ENCODE measurements around the gene COL23A1. TPM values are rescaled to one million over a fixed set of nuclear protein-coding genes. Genes with fewer than 3 reads are reported as not detected.
"Not testable (repeated sequence)": the region's sequence is repeated elsewhere in the genome, so short reads cannot be mapped to it uniquely, and the experiment has no call there.

The COL23A1 gene
- total RNA-seq, 1 donor from 2014 or later, result 0.40 TPM

GRCh38 chr5:178271726-178272479 lies 318.3 kb downstream of the COL23A1 start:
- no peak for DNase-seq (ENCODE audit: low read depth)

DNA sequence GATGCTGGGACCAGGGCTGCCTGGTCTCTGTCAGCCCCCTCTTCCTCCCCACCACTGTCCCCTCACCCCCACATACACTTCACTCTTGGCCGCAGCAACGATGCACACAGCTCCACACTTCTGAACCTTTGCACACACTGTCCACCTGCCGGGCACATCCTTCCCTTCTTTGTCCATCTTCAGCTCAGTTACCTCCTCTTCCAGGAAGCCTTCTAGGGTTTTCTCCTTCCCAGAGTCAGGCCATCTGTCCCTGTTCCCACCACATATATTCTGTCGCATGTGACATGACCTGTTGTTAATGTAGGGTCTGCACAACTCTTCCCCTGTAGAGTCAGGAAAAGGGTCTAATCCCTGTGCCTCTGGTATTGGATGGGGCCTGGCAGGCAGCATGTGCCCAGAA lies 319.0 kb downstream of the COL23A1 start:
- DNase-seq (ENCODE audit: low read depth), result no peak

- no peak for DNase-seq (ENCODE audit: low read depth)
Observed at GRCh38 chr5:178269499-178269898, 320.7 kb downstream of the COL23A1 start.

DNA sequence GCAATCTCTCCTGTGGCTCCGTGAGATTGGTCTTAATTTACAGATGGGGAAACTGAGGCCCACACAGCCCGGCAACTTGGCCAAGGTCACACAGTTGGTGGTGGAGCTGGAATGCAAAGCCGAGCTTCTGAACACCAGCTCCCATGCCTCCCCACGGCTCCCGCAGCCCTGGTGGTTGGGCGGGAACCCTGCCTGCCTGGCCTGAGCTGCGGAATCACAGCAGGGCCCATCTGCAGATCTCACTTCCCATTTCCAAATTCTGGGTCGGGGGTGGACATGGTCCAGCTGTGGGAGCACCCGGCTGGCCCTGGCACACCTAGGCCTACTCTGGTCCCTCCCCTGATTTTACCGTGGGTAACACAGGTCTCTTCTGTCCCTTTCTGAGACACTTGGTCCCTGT lies 322.3 kb downstream of the COL23A1 start:
- no peak for DNase-seq (ENCODE audit: low read depth)

GRCh38 chr5:178267245-178267644 lies 322.9 kb downstream of the COL23A1 start:
- no peak for DNase-seq (ENCODE audit: low read depth)

DNA sequence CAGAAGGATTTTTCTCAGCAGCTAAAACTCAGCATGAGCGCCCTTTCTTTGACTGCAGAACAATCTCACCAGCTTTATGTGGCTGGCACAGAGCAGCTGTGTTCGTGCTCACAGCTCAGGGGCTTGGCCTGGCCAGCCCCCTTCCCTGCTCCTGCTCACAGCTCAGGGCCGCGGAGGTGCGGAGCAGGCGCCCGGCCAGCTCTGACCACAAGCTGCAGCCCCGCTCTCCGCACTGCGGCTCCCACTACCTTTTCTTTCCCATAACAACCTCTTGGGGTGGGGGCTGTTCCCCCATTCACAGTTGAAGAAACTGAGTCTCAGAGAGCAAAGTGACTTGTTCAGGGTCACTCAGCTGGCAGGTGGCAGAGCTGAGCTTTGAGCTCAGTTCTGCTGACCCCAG lies 323.6 kb downstream of the COL23A1 start:
- DNase-seq (ENCODE audit: low read depth), result no peak

DNA sequence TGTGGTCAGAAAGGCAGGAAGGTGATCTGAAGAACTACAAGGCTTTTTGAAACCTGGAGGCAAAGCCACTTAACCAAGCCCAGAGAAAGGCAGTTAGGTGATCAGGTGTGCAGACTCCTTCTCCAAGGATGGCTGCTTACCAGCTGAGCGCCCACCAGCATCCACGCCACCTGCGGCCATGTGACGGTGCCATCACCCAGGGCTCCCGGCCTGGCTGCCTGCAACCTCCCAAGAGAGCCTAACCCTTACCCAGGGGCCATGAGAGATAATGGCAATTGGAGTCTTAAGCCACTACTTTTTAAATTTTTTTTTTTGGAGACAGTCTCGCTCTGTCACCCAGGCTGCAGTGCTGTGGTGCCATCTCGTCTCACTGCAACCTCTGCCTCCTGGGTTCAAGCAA lies 324.4 kb downstream of the COL23A1 start:
- DNase-seq (ENCODE audit: low read depth), result no peak

DNA sequence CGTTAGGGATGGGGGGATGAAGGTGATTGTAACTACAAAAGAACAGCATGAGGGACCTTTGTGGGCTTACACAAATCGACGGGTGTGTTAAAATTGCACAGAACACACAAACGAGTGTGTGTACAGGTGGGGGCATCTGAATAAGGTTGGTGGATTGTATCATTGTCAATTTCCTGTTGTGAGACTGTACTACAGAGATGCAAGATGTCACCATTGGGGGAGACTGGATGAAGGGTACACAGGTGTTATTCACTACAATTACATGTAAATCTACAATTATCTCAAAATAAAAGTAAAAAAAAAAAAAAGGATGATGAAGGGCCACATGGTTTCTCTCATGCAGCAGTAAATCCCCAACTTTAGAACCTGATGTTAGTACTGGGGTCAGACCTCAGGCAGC lies 326.1 kb downstream of the COL23A1 start:
- no peak for DNase-seq (ENCODE audit: low read depth)

DNA sequence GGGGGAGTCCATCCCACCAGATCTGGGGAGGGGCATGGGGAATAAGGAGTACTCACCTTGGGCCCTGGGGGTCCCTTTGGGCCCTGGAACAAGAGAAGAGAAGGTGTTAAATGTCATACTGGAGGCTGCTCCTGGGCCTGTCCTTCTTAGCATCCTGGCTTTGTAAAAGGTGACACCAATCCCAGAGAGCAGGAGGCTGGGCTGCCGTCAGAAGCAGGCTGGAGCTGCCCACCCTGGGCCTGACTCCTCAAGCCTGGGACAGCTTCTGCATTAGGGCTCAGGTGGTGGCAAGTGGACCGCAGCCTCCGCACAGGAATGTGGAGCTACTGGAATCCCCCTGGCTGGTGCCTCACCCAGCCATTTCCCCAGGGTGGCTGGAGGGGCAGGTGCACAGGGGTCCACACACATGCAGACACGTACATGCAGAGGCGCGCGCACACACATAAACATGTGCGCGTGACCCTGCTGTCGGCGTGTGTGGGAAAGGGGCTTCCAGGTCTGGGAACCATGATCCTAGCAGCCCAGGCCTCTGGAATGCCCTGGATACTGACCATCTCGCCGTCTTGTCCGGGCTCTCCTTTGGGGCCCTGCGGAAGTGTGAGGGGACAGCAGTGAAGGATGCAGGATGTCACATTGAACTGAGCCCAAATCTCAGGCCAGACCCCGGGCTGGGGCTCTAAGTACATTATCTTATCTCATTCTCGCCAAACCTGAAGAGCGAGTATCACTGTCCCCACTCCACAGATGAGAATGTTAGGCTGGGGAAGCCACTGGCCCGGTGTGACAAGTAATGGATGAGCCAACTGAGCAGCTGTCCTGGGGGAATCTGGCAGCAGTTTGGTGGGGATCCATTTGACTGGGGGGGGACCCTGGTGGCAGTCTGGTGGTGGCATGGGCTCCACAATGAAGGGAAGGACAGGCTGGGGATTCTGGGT lies 328.3 kb downstream of the COL23A1 start:
- no peak for DNase-seq (ENCODE audit: low read depth)

DNA sequence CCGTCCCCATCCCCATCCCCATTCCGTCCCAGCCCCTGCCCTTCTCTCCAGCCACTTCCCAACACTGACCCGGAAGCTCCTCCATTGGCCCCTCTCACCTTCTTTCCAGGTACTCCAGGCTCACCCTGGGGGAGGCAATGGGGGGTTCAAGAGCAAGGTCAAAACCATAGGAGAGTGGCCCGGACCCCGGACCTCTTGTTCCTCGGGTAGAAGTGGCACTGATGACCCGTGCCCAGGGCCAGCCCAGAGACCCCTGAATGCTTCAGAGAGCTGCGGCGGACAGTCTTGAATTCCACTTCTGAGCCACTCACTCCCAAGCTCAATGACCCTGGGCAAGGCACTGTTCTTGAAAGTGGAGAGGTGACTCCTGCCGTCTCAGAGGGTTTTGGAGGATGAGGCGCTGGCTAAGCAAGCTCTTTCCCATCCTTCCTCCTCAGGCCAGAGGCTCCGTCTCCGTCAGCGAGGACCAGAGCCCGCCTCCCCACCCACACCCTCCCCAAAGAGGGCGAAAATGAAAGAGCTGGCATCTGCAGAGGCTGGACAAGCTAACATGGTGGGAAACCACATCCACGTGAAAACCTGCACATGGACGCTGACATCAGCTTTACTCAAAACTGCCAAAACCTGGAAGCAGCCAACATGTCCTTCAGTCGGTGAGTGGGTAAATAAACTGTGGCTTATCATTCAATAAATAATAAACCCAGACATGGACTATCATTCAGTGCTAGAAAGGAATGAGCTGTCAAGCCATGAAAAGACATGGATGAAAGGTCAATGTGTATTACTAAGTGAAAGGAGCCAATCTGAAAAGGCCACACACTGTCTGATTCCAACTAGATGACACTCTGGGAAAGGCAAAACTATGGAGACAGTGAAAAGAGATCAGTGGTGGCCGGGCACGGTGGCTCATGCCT lies 330.3 kb downstream of the COL23A1 start:
- no peak for DNase-seq (ENCODE audit: low read depth)

DNA sequence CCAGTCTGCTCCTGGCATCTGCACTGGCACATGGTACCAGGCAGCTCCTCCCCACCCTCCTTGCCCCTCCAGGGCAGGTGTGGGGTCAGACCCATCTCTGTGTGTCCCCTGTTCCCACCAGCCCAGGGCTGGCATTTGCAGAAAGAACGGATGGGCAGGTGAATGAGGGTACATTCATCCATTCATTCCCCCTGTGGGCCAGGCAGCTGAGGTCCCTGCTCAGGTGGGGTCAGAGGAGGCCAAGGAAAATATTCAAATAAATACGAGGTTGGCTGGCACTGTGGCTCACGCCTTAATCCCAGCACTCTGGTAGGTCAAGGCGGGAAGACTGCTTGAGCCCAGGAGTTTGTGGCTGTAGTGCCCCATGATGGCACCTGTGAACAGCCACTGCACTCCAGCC lies 332.5 kb downstream of the COL23A1 start:
- DNase-seq (ENCODE audit: low read depth), result no peak

- DNase-seq (ENCODE audit: low read depth), result no peak
Observed at GRCh38 chr5:178256746-178257145, 333.4 kb downstream of the COL23A1 start.

GRCh38 chr5:178253632-178254031 lies 336.6 kb downstream of the COL23A1 start:
- DNase-seq (ENCODE audit: low read depth), result not testable (repeated sequence)

DNA sequence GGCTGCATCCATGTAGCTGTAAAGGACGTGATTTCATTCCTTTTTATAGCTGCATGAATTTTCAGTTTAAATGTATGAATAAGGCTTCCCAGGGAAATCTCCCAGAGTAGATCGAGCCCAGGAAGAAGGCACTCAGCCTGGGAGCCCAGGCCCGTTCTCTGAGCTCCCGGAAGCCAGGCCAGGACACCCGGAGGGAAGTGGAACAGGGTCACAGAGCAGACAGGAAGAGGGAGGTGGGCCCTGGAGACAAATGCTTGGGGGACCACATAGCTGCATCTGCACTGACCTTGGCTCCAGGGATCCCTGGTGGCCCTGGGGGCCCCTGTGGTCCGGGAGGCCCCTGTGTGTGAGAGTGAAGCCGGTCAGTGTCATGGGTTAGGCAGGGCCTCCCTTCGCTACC lies 337.9 kb downstream of the COL23A1 start:
- no peak for DNase-seq (ENCODE audit: low read depth)

- DNase-seq (ENCODE audit: low read depth), result no peak
Observed at GRCh38 chr5:178250263-178250662, 339.9 kb downstream of the COL23A1 start.

DNA sequence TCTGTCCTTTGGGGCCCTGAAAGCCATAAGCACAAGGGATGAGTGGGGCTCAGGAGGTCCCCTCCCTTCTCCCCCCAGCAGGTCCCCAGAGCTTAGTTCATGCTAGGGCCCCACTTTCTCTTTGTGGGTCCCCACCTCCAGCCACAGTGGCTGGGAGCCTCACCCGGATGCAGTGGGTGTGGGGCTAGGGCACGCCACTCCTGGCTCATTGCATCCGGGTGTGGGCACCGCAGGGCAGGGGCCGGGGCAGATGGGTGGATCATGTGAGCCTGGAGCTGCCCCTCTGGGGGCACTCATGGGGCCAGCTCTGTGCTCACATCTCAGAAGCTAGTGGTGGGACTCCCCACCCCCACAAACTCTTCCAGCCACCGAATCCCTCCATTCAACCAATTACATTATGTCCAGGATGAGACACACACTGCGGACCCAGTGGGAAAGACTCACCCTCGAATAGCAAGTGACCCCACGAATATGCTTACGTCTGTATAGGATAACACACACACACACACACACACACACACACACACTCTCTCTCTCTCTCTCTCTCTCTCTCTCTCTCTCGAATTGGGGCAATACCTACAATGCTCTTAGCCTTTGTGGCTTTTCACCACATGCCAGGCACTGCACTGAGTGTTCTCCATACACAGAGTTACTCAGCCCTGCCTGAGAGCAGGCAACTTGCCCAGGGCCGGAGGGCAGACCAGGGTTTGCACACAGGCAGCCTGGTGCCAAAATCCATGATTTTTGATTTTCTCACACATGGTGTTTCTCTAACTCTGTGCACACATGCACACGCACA lies 340.8 kb downstream of the COL23A1 start:
- peak; percentile 55 for DNase-seq (ENCODE audit: low read depth)

- DNase-seq (ENCODE audit: low read depth), result no peak
Observed at GRCh38 chr5:178248750-178249149, 341.4 kb downstream of the COL23A1 start.

DNA sequence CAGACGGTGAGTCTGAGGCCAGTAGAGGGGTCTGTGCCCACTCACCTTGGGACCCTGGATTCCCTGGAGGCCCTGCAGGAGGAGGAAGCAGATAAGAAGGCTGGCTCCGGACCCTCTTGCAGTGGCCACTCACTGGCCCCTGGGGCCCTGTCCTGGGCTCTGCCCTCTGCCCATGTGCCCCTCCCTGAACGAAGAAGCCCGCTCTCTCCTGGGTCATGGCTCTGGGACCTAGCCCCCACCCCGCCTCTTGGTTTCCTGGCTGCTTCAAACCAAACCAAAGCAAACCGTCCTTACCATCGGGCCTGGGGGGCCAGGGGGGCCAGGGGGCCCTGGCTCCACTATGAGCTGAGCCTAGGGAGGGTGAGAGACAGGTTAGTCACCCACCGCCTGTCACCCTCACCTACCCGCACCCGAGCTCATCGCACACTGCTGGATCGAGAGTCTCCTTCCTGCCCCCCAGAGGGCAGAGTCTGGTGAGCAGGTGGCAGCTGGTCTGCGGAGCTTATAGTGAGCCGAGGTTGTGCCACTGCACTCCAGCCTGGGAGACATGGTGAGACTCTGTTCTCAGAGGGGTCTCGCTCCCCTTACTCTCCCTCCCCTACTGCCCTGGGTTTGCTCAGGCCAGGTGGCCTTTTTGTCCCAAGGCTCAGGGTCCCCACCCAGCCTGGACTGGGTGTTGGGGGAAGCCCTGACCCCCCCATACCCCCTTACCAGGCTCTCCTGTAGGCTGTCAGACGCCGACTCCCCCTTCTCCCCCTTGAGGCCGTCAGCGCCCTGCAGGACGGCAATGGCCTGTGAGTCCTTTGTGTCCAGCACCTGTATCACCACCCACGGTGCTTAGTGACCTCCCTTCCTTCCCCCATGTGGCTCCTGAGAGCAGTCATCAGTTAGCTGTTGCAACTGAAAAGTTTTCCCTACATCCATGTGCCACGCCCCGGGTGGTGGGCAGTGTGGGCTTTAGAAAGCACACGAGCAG lies 342.4 kb downstream of the COL23A1 start:
- DNase-seq (ENCODE audit: low read depth), result no peak

- no peak for DNase-seq (ENCODE audit: low read depth)
Observed at GRCh38 chr5:178246624-178247279, 343.4 kb downstream of the COL23A1 start.

Data from renal cortical epithelial cell (primary cell).